Liver (tissue), 3 donors: ENCODE results near the gene PPP1R13B.

Experiments used
- TAF1 ChIP-seq: conservative IDR thresholded peaks from 2 replicates; pipeline ENCODE4 v1.6.1; 2016; ENCODE audit warnings: antibody characterized with exemption, mild to moderate bottlenecking
- TF ChIP-seq, protein P1 (sequence below): fragments of 150-350 bp; IDR thresholded peaks from 2 replicates; pipeline ENCODE4 v1.5.1; 2017; ENCODE audit warnings: improper control_type of control experiment, low read depth, low read length; ENCODE audit not compliant: missing input control
- donor health status: healthy.
- donor health status: healthy.

- TF ChIP-seq, protein P1, sequence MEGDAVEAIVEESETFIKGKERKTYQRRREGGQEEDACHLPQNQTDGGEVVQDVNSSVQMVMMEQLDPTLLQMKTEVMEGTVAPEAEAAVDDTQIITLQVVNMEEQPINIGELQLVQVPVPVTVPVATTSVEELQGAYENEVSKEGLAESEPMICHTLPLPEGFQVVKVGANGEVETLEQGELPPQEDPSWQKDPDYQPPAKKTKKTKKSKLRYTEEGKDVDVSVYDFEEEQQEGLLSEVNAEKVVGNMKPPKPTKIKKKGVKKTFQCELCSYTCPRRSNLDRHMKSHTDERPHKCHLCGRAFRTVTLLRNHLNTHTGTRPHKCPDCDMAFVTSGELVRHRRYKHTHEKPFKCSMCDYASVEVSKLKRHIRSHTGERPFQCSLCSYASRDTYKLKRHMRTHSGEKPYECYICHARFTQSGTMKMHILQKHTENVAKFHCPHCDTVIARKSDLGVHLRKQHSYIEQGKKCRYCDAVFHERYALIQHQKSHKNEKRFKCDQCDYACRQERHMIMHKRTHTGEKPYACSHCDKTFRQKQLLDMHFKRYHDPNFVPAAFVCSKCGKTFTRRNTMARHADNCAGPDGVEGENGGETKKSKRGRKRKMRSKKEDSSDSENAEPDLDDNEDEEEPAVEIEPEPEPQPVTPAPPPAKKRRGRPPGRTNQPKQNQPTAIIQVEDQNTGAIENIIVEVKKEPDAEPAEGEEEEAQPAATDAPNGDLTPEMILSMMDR: no peak
- no peak for TF ChIP-seq TAF1
These were observed 140.6 kb downstream of the PPP1R13B start for GRCh38 chr14:103706551-103707328.
